Inflammatory macrophage (primary cell): ENCODE data around the gene MOB2.
"Not testable (repeated sequence)": the region's sequence is repeated elsewhere in the genome, so short reads cannot be mapped to it uniquely, and the experiment has no call there.

Experiments used
- DNase-seq, 2 donors: peaks; one replicate each; pipeline ENCODE4 v3.0.0-alpha.2; 2020 to 2022

The MOB2 gene

GRCh38 chr11:1439341-1439740, 47.2 kb downstream of the MOB2 start:
- no peak for DNase-seq

GRCh38 chr11:1438967-1439330, 47.6 kb downstream of the MOB2 start:
- DNase-seq = no peak

GRCh38 chr11:1438261-1438966, 48.2 kb downstream of the MOB2 start:
- no peak for DNase-seq

- no peak for DNase-seq
These were observed 49.1 kb downstream of the MOB2 start for GRCh38 chr11:1437500-1437899.

GRCh38 chr11:1436468-1437039, 50.0 kb downstream of the MOB2 start:
- DNase-seq = no peak

- no peak for DNase-seq
These were observed 50.6 kb downstream of the MOB2 start for GRCh38 chr11:1435820-1436467.

GRCh38 chr11:1435479-1435819, 51.1 kb downstream of the MOB2 start:
- not testable (repeated sequence) for DNase-seq

- DNase-seq = no peak
These were observed 52.5 kb downstream of the MOB2 start for GRCh38 chr11:1433977-1434640.

- DNase-seq = no peak
These were observed 53.0 kb downstream of the MOB2 start for GRCh38 chr11:1433568-1433967.

- DNase-seq = no peak
These were observed 57.7 kb downstream of the MOB2 start for GRCh38 chr11:1428762-1429316.

- DNase-seq = no peak
These were observed 61.1 kb downstream of the MOB2 start for GRCh38 chr11:1425439-1425838.

- no peak for DNase-seq
These were observed 61.6 kb downstream of the MOB2 start for GRCh38 chr11:1425006-1425405.

GRCh38 chr11:1423406-1423805, 63.2 kb downstream of the MOB2 start:
- DNase-seq = not testable (repeated sequence)

- no peak for DNase-seq
These were observed 63.6 kb downstream of the MOB2 start for GRCh38 chr11:1422981-1423380.

- DNase-seq = peak in 1 of 2 donors; percentile 6
These were observed 64.1 kb downstream of the MOB2 start for GRCh38 chr11:1422481-1422880.

- DNase-seq = no peak
These were observed 65.3 kb downstream of the MOB2 start for GRCh38 chr11:1421291-1421690.

- no peak for DNase-seq
These were observed 66.8 kb downstream of the MOB2 start for GRCh38 chr11:1419811-1420210.
